Activated naive CD8-positive, alpha-beta T cell treated with anti-CD3 and anti-CD28 coated beads, Interleukin-2, amount 10 ng/mL, durations not matched to agents 7 days and 5 days (primary cell): Measurements from ENCODE around the gene SNAP25. TPM values are rescaled to one million over a fixed set of nuclear protein-coding genes. Genes with fewer than 3 reads are reported as not detected.
A peak's percentile ranks its signal among the peaks of the same experiment; 100 is the strongest.

Source experiments
- ATAC-seq: fragments of 150-1000 bp; cut with Tn5 transposase; one replicate; pipeline ENCODE4 v1.10.0; 2021; ENCODE audit warnings: low read depth, moderate library complexity
- POLR2A ChIA-PET: fragments of 350-600 bp; sonication (Branson Sonifier 250); formaldehyde crosslinking; loops from one replicate; lab custom pipeline; 2021; ENCODE audit warnings: antibody characterized with exemption; lab: Charles Lee
- DNase-seq: peaks from one replicate; pipeline ENCODE4 v3.0.0; 2021
- H3K27ac Mint-ChIP-seq: one replicate; pipeline ENCODE4 v1.8.0; 2022; ENCODE audit warnings: mild to moderate bottlenecking, mixed read lengths
- H3K27me3 Mint-ChIP-seq: one replicate; pipeline ENCODE4 v1.8.0; 2022; ENCODE audit warnings: mild to moderate bottlenecking, moderate library complexity, mixed read lengths
- H3K36me3 Mint-ChIP-seq: one replicate; pipeline ENCODE4 v1.8.0; 2021; ENCODE audit warnings: mild to moderate bottlenecking, mixed read lengths
- H3K4me1 Mint-ChIP-seq: one replicate; pipeline ENCODE4 v1.8.0; 2021; ENCODE audit warnings: mixed read lengths
- H3K4me3 Mint-ChIP-seq: one replicate; pipeline ENCODE4 v1.8.0; 2022; ENCODE audit warnings: mild to moderate bottlenecking, moderate library complexity, mixed read lengths
- H3K9me3 Mint-ChIP-seq: one replicate; pipeline ENCODE4 v1.8.0; 2021; ENCODE audit warnings: mixed read lengths
- total RNA-seq, 2 experiments: library from RNA; stranded (reverse); gene quantifications; one replicate each; pipeline ENCODE4 v1.2.3, GENCODE V29; 2021

The SNAP25 gene
- not detected for total RNA-seq

GRCh38 chr20:10218536-10219451 is at the start of gene SNAP25:
Gene SNAP25, plus strand, starts transcription at chr20:10218830. Its CDS starts 56,662 bp downstream, at chr20:10275492.
- DNase-seq: peak; percentile 46
- Mint-ChIP-seq H3K9me3 (peaks cover 2% of the 10 kb centered on the region), H3K27ac (peak within 1 kb of the TSS; percentile 51), H3K4me1 (peaks cover 8% of the 10 kb centered on the region), H3K4me3 (peak within 1 kb of the TSS; percentile 60), H3K27me3 (peaks cover 22% of the 10 kb centered on the region), H3K36me3 (peaks cover 1% of the 10 kb centered on the region)
- no peak for ATAC-seq
- POLR2A ChIA-PET: no interaction called here

GRCh38 chr20:10169752-10170151 is 48.9 kb upstream of the SNAP25 start:
- H3K4me3 Mint-ChIP-seq: no peak overlapping the region
- H3K27me3 Mint-ChIP-seq: peaks cover 27% of the 10 kb centered on the region

GRCh38 chr20:10170261-10170660 is 48.4 kb upstream of the SNAP25 start:
- Mint-ChIP-seq H3K36me3 (no peaks in the 10 kb centered on the region), H3K27ac (no peak overlapping the region), H3K9me3 (no peaks in the 10 kb centered on the region), H3K27me3 (peaks cover 27% of the 10 kb centered on the region), H3K4me3 (no peak overlapping the region), H3K4me1 (peaks cover 2% of the 10 kb centered on the region)
- ATAC-seq (no peak), DNase-seq (no peak)
- POLR2A ChIA-PET: no interaction called here

More at GRCh38 chr20:10169752-10170151, 48.9 kb upstream of the SNAP25 start:
- no peak for ATAC-seq
- no peak for DNase-seq
- Mint-ChIP-seq H3K36me3 (no peaks in the 10 kb centered on the region), H3K27ac (no peak overlapping the region), H3K9me3 (no peaks in the 10 kb centered on the region), H3K4me1 (peaks cover 2% of the 10 kb centered on the region)
- POLR2A ChIA-PET: no interaction called here

- Mint-ChIP-seq H3K9me3 (no peaks in the 10 kb centered on the region), H3K36me3 (no peaks in the 10 kb centered on the region), H3K27ac (no peak overlapping the region), H3K27me3 (peaks cover 27% of the 10 kb centered on the region), H3K4me1 (peaks cover 2% of the 10 kb centered on the region), H3K4me3 (peak overlapping the region; percentile 61)
- peak; percentile 22 for ATAC-seq
- no peak for DNase-seq
- POLR2A ChIA-PET: no interaction called here
Observed at GRCh38 chr20:10171864-10172751, 46.5 kb upstream of the SNAP25 start.

- DNase-seq: no peak
- no peak for ATAC-seq
- peaks cover 27% of the 10 kb centered on the region for H3K27me3 Mint-ChIP-seq
- no peak overlapping the region for H3K27ac Mint-ChIP-seq
- H3K36me3 Mint-ChIP-seq: no peaks in the 10 kb centered on the region
- no peak overlapping the region for H3K4me3 Mint-ChIP-seq
- peaks cover 2% of the 10 kb centered on the region for H3K4me1 Mint-ChIP-seq
- H3K9me3 Mint-ChIP-seq: no peaks in the 10 kb centered on the region
- POLR2A ChIA-PET: no interaction called here
Observed at GRCh38 chr20:10172998-10173655, 45.5 kb upstream of the SNAP25 start.

GRCh38 chr20:10174400-10174799 is 44.2 kb upstream of the SNAP25 start:
- Mint-ChIP-seq H3K36me3 (no peaks in the 10 kb centered on the region), H3K27ac (no peak overlapping the region), H3K9me3 (no peaks in the 10 kb centered on the region), H3K27me3 (peaks cover 27% of the 10 kb centered on the region), H3K4me1 (peaks cover 2% of the 10 kb centered on the region), H3K4me3 (no peak overlapping the region)
- POLR2A ChIA-PET: no interaction called here
- DNase-seq (no peak), ATAC-seq (no peak)

- Mint-ChIP-seq H3K36me3 (no peaks in the 10 kb centered on the region), H3K4me3 (no peak overlapping the region), H3K27ac (no peak overlapping the region), H3K4me1 (peaks cover 2% of the 10 kb centered on the region), H3K27me3 (peaks cover 15% of the 10 kb centered on the region), H3K9me3 (no peaks in the 10 kb centered on the region)
- ATAC-seq (no peak), DNase-seq (no peak)
- POLR2A ChIA-PET: no interaction called here
Observed at GRCh38 chr20:10177326-10177725, 41.3 kb upstream of the SNAP25 start.

GRCh38 chr20:10178091-10178490 is 40.5 kb upstream of the SNAP25 start:
- Mint-ChIP-seq H3K36me3 (no peaks in the 10 kb centered on the region), H3K4me1 (no peaks in the 10 kb centered on the region), H3K27ac (no peak overlapping the region), H3K4me3 (no peak overlapping the region), H3K27me3 (peaks cover 7% of the 10 kb centered on the region), H3K9me3 (no peaks in the 10 kb centered on the region)
- no peak for ATAC-seq
- DNase-seq: no peak
- POLR2A ChIA-PET: no interaction called here

GRCh38 chr20:10178727-10179313 is 39.8 kb upstream of the SNAP25 start:
- Mint-ChIP-seq H3K27ac (no peak overlapping the region), H3K4me1 (no peaks in the 10 kb centered on the region), H3K36me3 (no peaks in the 10 kb centered on the region), H3K4me3 (no peak overlapping the region), H3K9me3 (no peaks in the 10 kb centered on the region), H3K27me3 (peaks cover 1% of the 10 kb centered on the region)
- no peak for ATAC-seq
- POLR2A ChIA-PET: no interaction called here
- no peak for DNase-seq

GRCh38 chr20:10179574-10180298 is 38.9 kb upstream of the SNAP25 start:
- no peak for DNase-seq
- no peaks in the 10 kb centered on the region for H3K4me1 Mint-ChIP-seq
- H3K27me3 Mint-ChIP-seq: no peaks in the 10 kb centered on the region
- no peaks in the 10 kb centered on the region for H3K9me3 Mint-ChIP-seq
- no peak for ATAC-seq
- no peaks in the 10 kb centered on the region for H3K36me3 Mint-ChIP-seq
- POLR2A ChIA-PET: no interaction called here
- H3K27ac Mint-ChIP-seq: no peak overlapping the region
- H3K4me3 Mint-ChIP-seq: no peak overlapping the region

GRCh38 chr20:10180651-10181235 is 37.9 kb upstream of the SNAP25 start:
- Mint-ChIP-seq H3K4me1 (no peaks in the 10 kb centered on the region), H3K4me3 (no peak overlapping the region), H3K9me3 (peaks cover 2% of the 10 kb centered on the region), H3K36me3 (no peaks in the 10 kb centered on the region), H3K27me3 (no peaks in the 10 kb centered on the region), H3K27ac (no peak overlapping the region)
- ATAC-seq: no peak
- POLR2A ChIA-PET: no interaction called here
- no peak for DNase-seq
